ENCODE results near the gene SLC5A1. TPM values are rescaled to one million over a fixed set of nuclear protein-coding genes. Genes with fewer than 3 reads are reported as not detected.

The SLC5A1 gene
- total and polyA plus RNA-seq, 10 donors: 0.24 to 12.9 (median 1.9) TPM

- WGBS, 5 donors: 54 to 74% (median 57%) methylated on average over 6 of the region's 6 CpGs
- H3K4me3 ChIP-seq: peak overlapping the region in 4 of 8 donors; percentile 8 to 52 (median 22)
- peaks cover 0 to 9% (median 0%) of the 10 kb centered on the region in 7 donors for H3K27me3 ChIP-seq (replicated peaks in 1 of 7)
- TF ChIP-seq POLR2A (IDR thresholded peaks at IDR 0.05) (no peak), POLR2AphosphoS5 (IDR thresholded peaks at IDR 0.05) (no peak)
- TF ChIP-seq, protein P1, sequence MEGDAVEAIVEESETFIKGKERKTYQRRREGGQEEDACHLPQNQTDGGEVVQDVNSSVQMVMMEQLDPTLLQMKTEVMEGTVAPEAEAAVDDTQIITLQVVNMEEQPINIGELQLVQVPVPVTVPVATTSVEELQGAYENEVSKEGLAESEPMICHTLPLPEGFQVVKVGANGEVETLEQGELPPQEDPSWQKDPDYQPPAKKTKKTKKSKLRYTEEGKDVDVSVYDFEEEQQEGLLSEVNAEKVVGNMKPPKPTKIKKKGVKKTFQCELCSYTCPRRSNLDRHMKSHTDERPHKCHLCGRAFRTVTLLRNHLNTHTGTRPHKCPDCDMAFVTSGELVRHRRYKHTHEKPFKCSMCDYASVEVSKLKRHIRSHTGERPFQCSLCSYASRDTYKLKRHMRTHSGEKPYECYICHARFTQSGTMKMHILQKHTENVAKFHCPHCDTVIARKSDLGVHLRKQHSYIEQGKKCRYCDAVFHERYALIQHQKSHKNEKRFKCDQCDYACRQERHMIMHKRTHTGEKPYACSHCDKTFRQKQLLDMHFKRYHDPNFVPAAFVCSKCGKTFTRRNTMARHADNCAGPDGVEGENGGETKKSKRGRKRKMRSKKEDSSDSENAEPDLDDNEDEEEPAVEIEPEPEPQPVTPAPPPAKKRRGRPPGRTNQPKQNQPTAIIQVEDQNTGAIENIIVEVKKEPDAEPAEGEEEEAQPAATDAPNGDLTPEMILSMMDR (IDR thresholded peaks at IDR 0.05 in 8 of 11, conservative IDR thresholded peaks at IDR 0.05 in 3 of 11): no peak
- peaks cover 0 to 9% (median 0%) of the 10 kb centered on the region in 6 donors for H3K4me1 ChIP-seq
- DNase-seq: no peak
- no peaks in the 10 kb centered on the region for H3K36me3 ChIP-seq
- peak overlapping the region in 3 of 8 donors; percentile 32 to 48 (median 40) for H3K27ac ChIP-seq
- no peaks in the 10 kb centered on the region for H3K9me3 ChIP-seq
- intact Hi-C loops (cut with DNase I; ENCODE audit: low total_unique reads): loop anchor here (10.0 kb wide), 1 partner anchor 108 kb away; no protein-coding TSS in a partner anchor
Observed at GRCh38 chr22:32083000-32083399, 39.9 kb downstream of the SLC5A1 start.

DNA sequence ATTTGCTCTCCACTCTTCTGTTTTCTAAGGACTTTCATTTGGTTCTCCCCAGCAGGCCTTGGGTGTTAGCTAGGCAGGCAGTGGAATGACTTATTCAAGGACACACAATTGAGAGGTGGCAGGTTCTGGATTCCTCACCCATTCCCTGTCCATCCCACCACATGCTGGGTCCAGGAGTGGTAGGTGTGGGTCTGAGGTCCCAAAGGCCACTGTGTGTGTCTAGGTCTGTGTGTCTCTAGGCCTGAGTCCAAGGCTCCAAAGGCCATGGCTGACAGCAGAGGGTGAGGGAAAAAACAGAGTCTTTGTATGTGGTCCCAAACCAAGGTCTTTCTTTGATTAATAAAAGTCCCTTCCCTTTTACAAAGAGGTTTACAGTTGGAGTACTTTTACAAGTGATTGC lies 40.8 kb downstream of the SLC5A1 start:
- Histone ChIP-seq H3K27me3 (replicated peaks in 1 of 7) (peaks cover 0 to 15% (median 0%) of the 10 kb centered on the region in 7 donors), H3K36me3 (no peaks in the 10 kb centered on the region), H3K4me3 (no peak overlapping the region), H3K4me1 (peaks cover 0 to 9% (median 0%) of the 10 kb centered on the region in 6 donors), H3K9me3 (no peaks in the 10 kb centered on the region), H3K27ac (no peak overlapping the region)
- TF ChIP-seq POLR2A (IDR thresholded peaks at IDR 0.05): no peak
- no peak for TF ChIP-seq POLR2AphosphoS5 (IDR thresholded peaks at IDR 0.05)
- TF ChIP-seq, protein P1 (IDR thresholded peaks at IDR 0.05 in 8 of 11, conservative IDR thresholded peaks at IDR 0.05 in 3 of 11): no peak
- no peak for DNase-seq
- intact Hi-C loops (cut with DNase I; ENCODE audit: low total_unique reads): loop anchor here (10.0 kb wide), 1 partner anchor 109 kb away; no protein-coding TSS in a partner anchor

- no peak for DNase-seq
- 75 to 92% (median 81%) methylated on average over 3 of the region's 3 CpGs for WGBS, 5 donors
Observed at GRCh38 chr22:32088084-32088483, 45.0 kb downstream of the SLC5A1 start.

GRCh38 chr22:32097018-32097417 lies 54.0 kb downstream of the SLC5A1 start:
- Histone ChIP-seq H3K4me3 (no peak overlapping the region), H3K4me1 (no peaks in the 10 kb centered on the region), H3K27me3 (replicated peaks in 1 of 7) (peaks cover 0 to 9% (median 0%) of the 10 kb centered on the region in 7 donors), H3K9me3 (no peaks in the 10 kb centered on the region), H3K36me3 (no peaks in the 10 kb centered on the region), H3K27ac (no peak overlapping the region)
- DNase-seq: no peak
- 32 to 67% (median 43%) methylated on average over 1 of the region's 1 CpG for WGBS, 5 donors
- no peak for TF ChIP-seq POLR2A (IDR thresholded peaks at IDR 0.05)
- TF ChIP-seq, protein P1 (IDR thresholded peaks at IDR 0.05 in 8 of 11, conservative IDR thresholded peaks at IDR 0.05 in 3 of 11): no peak
- no peak for TF ChIP-seq POLR2AphosphoS5 (IDR thresholded peaks at IDR 0.05)
- intact Hi-C loops (cut with DNase I; ENCODE audit: low total_unique reads): no loop called here

More at GRCh38 chr22:32088084-32088483, 45.0 kb downstream of the SLC5A1 start:
- H3K36me3 ChIP-seq: no peaks in the 10 kb centered on the region
- no peak overlapping the region for H3K4me3 ChIP-seq
- H3K27me3 ChIP-seq (replicated peaks in 1 of 7): peaks cover 0 to 15% (median 0%) of the 10 kb centered on the region in 7 donors
- TF ChIP-seq, protein P1 (IDR thresholded peaks at IDR 0.05 in 8 of 11, conservative IDR thresholded peaks at IDR 0.05 in 3 of 11): no peak
- no peak for TF ChIP-seq POLR2A (IDR thresholded peaks at IDR 0.05)
- no peak for TF ChIP-seq POLR2AphosphoS5 (IDR thresholded peaks at IDR 0.05)
- no peaks in the 10 kb centered on the region for H3K4me1 ChIP-seq
- H3K9me3 ChIP-seq: no peaks in the 10 kb centered on the region
- intact Hi-C loops (cut with DNase I; ENCODE audit: low total_unique reads): loop anchor here (10.0 kb wide), 1 partner anchor 113 kb away; no protein-coding TSS in a partner anchor
- no peak overlapping the region for H3K27ac ChIP-seq

Measured in spleen (tissue), 11 donors.